Measurements from ENCODE around the gene ZCCHC7.
"Not testable (repeated sequence)": the region's sequence is repeated elsewhere in the genome, so short reads cannot be mapped to it uniquely, and the experiment has no call there.

GRCh38 chr9:37164335-37164734 is 44.0 kb downstream of the ZCCHC7 start:
- not testable (repeated sequence) for TF ChIP-seq CTCF (IDR thresholded peaks at IDR 0.05; ENCODE audit: low read depth, low read length); EZH2phosphoT487 (IDR thresholded peaks at IDR 0.05; ENCODE audit: low read depth)

All from OCI-LY3 (cell line).